Non-pigmented ciliary epithelial cell (primary cell): Measurements from ENCODE around the gene ZNF420.
A peak's percentile ranks its signal among the peaks of the same experiment; 100 is the strongest.
"Not testable (repeated sequence)": the region's sequence is repeated elsewhere in the genome, so short reads cannot be mapped to it uniquely, and the experiment has no call there.

Experiments
- DNase-seq: peaks from one replicate; pipeline ENCODE4 v3.0.0-alpha.2; 2010; ENCODE audit warnings: low read depth

ZNF420 gene

DNA sequence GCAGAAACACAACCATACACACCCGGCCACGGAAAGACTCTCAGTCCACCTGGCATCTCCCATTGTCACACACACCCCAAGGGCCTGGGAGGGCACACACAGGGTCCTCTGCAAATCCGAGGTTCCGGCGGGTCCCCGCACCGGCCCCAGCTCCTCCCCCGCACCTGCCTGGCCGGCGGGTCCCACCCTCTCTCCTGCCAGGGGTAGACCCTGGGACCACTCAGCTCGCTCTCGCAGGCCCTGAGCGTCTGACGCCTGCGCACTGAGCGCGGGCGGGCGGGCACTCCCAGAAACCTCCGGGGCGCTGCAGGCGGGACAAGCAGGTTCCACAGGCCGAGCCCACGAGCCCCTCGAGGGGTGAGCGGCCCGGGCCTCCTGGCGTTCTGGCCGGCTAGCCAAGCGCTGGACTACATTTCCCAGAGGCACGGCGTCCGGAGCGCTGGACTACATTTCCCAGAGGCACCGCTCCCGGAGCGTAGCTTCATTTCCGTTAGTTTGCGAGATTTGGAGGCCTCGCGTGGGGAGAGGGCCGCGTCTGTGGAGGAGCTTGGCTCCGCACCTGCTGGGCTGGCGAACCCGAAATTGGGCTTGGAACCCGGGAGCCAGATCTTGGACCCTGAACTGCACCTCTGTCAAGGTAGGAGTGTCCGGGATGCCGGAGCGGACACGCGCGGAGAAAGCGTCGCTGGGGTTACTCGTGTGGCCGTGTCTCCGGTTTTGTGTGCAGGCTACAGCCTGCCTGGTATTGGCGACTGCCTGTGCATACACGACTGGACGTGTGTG is at the start of gene ZNF420:
Gene ZNF420, plus strand, starts transcription at position 500 of the 783 bp plus-strand sequence. CDS start 10,686 bp downstream, outside the sequence.
- DNase-seq = peak; percentile 75

DNA sequence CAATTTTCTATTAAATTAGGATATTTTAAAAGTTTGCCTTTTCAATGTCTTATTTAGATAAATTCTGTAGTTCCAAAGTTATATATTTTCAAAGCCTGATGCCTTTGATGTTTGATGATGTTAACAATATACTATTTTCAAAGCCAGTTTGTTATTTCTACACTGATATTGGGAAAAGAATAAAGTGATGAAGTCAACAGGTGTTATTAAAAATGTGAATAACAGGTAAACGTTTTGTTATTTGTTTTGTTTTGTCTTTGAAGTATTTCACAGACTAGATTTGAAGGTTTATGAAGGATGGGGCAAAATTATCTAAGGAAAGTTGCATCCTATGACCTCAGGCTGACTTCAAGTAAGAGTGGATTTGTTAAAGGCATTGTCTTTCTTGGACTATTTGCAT is 33.1 kb upstream of the ZNF420 start:
- DNase-seq = no peak

DNA sequence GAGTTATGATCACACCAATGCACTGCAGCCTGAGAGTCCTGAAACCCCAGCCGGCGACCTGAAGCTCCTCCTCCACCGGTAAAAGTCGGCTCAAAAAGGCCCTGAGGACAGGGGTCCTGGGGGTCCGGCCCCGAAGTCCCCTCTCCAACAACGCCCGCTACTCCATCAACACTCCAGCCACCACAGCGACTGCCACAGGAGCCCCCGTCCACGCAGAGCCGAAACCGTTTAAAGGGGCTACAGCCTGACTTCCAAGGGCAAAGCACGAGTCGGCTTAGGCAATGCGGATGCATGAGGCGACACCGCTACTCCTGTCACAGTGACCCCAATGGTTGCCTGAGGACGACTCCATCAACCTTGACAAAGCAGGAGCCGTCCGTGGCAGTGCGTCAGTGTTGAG is 22.9 kb upstream of the ZNF420 start:
- no peak for DNase-seq

DNA sequence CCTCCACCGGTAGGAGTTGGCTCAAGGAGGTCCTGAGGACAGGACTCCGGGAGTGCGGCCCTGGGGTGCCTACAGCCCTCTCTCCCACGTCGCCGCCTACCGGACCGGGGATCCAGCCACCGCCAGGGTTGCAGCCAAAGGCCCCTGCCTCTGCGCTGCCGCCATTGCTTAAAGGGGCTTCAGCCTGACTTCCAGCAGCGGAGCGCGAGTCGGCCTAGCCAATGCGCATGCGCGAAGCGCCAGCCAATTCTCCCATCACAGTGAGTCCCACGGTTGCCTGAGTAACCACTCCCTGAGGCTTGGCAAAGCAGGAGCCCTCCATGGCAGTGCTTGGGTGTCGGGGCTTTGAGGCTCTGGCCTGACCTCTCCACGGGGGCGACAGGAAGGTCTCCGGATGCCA is 21.5 kb upstream of the ZNF420 start:
- no peak for DNase-seq

DNA sequence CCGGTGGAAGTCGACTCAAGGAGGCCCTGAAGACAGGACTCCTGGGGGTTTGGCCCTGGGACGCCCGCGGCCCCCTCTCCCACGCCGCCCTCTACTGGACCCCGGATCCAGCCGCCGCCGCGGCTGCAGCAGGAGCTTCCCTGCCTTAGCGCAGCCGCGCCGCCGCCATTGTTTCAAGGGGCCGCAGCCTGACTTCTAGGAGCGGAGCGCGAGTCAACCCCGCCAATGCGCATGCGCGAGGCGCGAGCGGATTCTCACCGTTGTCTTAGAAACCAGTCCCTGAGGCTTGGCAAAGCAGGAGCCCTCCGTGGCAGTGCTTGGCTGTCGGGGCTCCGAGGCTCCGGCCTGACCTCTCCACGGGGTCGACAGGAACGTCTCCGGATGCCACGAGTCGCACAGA is 19.1 kb upstream of the ZNF420 start:
- no peak for DNase-seq

DNA sequence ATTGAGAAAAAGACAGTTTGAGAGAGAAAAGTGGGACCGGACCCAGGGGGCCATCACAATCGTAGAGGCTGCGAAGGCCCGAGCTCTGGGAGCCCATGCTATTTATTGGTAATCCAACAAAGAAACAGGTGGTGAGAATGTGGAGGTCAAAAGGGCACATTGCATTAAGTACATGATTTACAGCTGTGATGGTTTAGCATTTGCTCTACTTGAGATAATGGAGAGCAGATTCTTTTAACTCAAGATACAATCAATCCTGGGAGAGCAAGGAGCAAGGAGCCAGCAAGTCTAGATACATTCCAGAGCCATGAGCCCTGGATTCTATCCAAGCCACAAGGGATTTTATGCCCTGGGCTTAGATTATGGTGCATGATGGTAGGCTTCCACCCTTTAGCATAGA is 13.3 kb upstream of the ZNF420 start:
- not testable (repeated sequence) for DNase-seq

DNA sequence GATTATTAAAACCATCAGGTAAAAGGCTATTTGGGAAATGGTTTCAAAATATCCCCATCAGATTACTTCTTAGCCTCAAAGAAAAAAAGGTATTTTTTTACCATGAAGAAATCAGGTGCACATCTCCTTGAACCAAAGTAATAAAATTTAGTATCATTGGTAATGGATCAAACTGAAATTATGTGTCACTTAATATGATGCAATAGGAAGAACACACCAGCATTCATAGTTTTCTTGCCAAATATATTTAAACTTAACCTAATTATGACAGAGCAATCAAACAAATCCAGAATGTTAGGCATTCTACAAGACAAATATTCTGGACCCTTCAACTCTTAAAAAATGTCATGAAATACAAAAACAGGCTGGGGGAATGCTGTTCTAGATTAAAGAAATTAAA is 4.1 kb upstream of the ZNF420 start:
- no peak for DNase-seq

DNA sequence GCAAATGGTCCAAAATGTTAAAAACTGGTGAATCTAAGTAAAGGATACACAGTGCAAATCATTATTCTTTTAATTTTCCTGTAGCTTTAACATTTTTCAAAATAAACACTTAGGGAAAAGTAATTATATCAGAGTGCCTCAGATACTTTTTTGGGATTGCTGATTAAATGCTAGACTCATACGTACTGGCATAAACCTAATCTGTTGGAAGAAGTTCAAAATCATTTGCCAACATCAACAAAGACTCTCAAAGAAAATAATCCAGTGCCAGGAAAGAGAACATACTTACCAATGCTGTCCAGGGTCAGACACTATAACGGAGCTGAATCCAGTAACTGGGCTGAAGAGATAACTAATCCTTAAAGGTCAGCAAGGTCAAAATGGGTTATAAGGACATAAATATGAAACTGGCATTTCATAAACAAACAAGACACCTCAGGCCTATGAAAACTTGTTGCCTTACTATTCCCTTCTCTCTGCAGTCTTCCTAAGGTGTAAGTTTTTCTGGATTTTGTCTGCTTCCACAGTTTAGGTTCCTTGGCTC is 3.3 kb upstream of the ZNF420 start:
- no peak for DNase-seq

DNA sequence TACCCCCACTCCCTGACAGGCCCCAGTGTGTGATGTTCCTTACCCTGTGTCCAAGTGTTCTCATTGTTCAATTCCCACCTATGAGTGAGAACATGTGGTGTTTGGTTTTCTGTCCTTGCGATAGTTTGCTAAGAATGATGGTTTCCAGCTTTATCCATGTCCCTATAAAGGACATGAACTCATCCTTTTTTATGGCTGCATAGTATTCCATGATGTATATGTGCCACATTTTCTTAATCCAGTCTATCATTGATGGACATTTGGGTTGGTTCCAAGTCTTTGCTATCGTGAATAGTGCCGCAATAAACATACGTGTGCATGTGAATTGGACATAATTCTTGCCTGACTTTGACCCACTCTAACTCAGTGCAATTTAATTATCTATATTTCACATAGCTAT is 1.7 kb upstream of the ZNF420 start:
- not testable (repeated sequence) for DNase-seq

DNA sequence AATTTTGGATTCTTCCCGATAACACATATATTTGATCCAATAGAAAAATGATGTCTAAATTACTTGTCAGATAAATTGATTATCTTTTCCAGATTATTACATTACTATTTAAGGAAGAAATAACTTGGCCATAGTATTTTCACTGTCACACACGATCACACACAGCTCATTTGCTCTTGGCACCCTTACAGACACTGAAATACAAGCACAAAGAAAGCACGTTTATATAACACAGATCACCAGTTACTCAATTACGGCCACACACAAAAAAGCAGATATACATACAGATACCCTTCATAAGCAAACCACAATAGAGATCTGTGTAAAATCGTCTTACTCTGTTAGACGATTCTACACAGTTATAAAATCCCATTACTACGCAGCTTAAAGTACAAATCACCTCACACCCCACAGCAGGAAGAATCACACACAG is 716 bp upstream of the ZNF420 start:
- DNase-seq = no peak

DNA sequence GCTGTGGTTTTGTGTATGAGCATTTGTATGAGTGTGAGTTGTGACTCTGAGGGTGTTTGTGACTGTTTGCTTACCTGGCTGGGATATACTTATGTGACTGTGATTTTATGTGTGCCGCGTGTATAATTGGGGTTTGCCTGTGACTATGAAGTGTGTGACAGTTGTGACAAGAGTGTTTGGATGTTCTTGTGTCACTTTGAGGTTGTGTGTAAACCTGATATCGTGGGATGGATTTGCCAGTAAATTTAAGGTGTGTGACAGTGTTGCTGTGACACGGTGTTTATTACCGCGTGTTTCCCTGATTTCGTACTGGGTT is 442 bp downstream of the ZNF420 start:
- DNase-seq = no peak

DNA sequence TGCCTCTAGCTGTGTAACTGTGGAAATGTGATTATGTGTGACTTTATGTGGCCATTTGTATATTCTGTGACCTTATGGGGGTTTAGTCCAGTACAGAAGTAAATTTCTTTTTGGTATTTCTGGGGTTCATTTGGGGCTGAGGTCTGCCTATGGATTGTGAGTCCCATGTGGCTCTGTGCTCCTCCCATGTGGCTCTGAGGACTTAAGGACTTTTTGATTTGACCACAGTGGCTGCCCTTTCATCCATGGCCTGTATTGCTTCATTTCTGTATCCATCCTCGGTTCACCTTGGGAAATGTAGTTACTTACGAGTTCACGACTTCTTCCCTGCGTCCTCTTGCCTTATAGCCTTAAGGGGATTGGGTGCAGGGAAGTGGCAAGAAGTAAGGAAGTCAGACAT is 1.0 kb downstream of the ZNF420 start:
- no peak for DNase-seq

DNA sequence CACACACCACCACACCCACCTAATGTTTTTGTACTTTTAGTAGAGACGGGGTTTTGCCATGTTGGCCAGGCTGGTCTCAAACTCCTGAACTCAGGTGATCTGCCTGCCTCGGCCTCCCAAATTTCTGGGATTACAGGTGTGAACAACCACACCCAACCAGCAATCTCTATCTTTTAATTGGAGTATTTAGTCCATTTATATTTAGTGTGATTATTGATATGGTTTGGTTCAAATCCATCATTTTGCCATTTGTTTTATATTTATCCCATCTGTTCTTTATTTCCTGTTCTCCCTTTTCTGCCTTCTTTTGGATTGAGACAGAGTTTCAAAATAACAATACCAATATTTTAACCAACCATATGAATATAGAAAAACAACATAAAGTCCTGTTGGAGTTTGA is 4.1 kb downstream of the ZNF420 start:
- DNase-seq = no peak

DNA sequence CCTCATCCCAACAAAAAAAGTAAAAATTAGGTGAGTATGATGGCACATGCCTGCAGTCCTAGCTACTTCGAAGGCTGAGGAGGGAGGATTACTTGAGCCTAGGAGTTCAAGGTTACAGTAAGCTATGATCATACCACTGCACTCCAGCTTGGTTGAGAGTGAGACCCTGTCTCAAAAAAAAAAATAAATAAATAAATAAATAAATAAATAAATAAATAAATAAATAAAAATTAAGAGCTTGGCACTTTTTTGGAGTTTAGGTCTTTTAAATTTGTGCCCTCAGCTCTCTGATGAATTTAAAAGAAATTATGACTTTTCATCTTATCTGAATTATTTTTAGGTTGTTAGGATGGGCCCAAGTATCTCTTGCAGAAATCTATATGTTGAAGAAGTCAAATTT is 8.9 kb downstream of the ZNF420 start:
- no peak for DNase-seq

DNA sequence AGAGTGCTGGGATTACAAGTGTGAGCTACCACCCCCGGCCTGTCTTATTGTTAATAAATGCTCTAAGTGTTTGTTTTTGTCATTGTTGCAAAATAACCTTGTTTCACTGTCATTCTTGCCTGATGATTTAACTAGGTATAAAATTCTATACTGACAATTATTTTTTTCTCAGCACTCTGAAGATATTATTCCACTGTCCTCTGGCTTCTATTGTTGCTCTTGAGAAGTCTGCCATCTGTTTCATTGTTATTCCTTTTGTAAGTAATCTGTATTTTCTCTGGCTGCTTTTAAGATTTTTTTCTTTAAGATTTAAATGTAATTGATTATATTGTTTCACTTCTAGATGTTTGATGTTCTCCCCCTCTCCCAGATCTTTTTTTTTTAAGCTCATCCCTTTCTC is 17.6 kb downstream of the ZNF420 start:
- DNase-seq = no peak

DNA sequence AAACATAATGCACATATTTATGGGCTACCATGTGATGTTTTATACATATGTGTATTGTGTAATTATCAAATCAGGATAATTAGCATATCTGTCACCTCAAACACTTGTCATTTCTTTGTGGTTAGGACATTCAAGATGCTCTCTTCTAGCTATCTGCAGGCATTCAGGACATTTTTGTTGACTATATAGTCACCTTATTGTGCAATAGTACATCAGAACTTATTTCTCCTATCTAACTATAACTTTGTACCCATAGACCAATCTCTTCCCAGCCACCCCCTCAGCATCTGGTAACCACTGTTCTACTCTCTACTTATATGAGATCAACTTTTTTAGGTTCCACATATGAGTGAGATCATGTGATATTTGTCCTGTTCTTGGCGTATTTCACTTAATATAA is 20.3 kb downstream of the ZNF420 start:
- no peak for DNase-seq

DNA sequence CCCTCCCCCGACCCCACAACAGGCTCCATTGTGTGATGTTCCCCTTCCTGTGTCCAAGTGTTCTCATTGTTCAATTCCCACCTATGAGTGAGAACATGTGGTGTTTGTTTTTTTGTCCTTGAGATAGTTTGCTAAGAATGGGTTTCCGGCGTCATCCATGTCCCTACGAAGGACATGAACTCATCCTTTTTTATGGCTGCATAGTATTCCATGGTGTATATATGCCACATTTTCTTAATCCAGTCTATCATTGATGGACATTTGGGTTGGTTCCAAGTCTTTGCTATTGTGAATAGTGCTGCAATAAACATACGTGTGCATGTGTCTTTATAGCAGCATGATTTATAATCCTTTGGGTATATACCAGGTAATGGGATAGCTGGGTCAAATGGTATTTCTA is 25.9 kb downstream of the ZNF420 start:
- not testable (repeated sequence) for DNase-seq

DNA sequence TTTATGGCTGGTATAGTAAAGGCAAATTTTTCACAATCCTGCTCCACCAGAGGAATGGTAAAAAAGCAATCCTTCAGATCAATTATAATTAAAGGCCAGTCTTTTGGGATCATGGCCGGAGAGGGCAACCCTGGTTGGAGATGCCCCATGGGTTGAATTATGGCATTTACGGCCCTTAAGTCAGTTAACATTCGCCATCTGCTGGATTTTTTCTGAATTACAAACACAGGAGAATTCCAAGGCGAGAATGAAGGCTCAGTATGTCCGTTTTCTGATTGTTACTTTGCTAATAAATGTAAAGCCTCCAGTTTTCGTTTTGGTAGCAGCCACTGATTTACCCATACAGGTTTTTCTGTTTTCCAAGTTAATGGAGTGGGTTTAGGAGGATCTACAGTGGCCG is 33.5 kb downstream of the ZNF420 start:
- not testable (repeated sequence) for DNase-seq

DNA sequence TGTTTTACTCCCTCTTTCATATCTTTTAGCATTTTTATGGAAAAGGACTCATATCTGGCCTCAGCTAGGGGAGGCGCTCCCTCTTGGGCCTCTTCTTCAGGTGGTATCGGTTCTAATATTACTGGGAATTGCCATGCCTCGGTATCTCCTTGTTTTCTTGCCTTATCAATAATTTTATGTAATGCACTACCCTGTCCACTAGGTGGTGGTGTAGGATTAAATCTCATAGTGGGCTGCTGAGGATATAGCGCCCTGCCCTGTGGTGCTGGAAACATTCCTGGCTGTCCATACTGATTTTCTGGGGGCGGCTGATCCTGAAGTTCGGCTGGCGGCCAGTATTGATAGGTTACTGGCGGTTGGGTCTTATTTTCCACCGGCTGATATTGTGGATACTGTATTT is 35.8 kb downstream of the ZNF420 start:
- DNase-seq = no peak

DNA sequence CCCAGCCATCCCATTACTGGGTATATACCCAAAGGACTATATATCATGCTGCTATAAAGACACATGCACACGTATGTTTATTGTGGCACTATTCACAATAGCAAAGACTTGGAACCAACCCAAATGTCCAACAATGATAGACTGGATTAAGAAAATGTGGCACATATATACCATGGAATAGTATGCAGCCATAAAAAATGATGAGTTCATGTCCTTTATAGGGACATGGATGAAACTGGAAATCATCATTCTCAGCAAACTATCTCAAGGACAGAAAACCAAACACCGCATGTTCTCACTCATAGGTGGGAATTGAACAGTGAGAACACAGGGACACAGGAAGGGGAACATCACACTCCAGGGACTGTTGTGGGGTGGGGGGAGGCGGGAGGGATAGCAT is 43.9 kb downstream of the ZNF420 start:
- not testable (repeated sequence) for DNase-seq

DNA sequence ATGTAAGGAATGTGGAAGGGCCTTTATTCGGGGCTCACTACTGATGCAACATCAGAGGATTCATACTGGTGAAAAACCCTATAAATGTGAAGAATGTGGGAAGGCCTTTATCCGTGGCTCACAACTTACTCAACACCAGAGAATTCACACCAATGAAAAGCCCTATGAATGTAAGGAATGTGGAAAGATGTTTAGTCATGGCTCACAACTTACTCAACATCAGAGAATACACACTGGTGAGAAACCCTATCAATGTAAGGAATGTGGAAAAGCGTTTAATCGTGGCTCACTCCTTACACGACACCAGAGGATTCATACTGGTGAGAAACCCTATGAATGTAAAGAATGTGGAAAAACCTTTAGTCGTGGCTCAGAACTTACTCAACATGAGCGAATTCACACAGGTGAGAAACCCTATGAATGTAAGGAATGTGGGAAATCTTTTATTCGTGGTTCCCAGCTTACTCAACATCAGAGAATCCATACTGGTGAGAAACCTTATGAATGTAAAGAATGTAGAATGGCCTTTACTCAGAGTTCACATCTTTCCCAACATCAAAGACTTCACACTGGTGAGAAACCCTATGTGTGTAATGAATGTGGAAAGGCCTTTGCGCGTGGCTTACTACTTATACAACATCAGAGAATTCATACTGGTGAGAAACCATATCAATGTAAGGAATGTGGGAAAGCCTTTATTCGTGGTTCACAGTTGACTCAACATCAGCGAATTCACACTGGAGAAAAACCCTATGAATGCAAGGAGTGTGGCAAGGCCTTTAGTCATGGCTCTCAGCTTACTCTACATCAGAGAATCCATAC is 50.0 kb downstream of the ZNF420 start:
- no peak for DNase-seq

DNA sequence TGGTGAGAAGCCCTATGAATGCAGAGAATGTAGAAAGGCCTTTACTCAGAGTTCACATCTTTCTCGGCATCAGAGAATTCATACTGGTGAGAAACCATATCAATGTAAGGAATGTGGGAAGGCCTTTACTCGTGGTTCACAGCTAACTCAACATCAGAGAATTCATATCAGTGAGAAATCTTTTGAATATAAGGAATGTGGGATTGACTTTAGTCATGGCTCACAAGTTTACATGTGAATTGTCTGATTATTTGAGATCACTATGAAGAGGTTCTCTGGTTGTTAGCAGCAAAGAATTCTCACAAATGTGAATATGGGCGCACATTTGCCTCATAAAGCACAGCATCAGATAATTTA is 50.6 kb downstream of the ZNF420 start:
- DNase-seq = no peak

DNA sequence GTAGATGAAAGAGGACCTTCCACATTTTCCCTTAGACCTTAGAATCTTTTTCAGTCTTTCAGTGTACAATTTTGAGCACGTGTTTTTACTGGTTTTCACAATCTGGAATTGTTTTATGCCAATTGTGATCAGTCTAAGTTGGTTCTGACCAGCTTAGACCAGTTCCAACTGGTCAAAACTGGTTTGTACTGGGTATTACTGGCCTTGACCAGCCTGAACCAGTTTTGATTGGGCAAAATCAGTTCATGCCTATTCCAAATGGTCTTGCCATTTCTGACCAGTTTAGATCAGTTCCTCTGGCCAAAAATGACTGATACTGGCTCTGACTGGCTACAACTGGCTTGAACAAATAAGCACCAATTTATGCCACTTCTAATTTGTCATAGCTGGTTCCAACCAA is 57.9 kb downstream of the ZNF420 start:
- DNase-seq = no peak
